ENCODE results near the gene CHMP4A.

The CHMP4A gene, protein sequence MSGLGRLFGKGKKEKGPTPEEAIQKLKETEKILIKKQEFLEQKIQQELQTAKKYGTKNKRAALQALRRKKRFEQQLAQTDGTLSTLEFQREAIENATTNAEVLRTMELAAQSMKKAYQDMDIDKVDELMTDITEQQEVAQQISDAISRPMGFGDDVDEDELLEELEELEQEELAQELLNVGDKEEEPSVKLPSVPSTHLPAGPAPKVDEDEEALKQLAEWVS

DNA sequence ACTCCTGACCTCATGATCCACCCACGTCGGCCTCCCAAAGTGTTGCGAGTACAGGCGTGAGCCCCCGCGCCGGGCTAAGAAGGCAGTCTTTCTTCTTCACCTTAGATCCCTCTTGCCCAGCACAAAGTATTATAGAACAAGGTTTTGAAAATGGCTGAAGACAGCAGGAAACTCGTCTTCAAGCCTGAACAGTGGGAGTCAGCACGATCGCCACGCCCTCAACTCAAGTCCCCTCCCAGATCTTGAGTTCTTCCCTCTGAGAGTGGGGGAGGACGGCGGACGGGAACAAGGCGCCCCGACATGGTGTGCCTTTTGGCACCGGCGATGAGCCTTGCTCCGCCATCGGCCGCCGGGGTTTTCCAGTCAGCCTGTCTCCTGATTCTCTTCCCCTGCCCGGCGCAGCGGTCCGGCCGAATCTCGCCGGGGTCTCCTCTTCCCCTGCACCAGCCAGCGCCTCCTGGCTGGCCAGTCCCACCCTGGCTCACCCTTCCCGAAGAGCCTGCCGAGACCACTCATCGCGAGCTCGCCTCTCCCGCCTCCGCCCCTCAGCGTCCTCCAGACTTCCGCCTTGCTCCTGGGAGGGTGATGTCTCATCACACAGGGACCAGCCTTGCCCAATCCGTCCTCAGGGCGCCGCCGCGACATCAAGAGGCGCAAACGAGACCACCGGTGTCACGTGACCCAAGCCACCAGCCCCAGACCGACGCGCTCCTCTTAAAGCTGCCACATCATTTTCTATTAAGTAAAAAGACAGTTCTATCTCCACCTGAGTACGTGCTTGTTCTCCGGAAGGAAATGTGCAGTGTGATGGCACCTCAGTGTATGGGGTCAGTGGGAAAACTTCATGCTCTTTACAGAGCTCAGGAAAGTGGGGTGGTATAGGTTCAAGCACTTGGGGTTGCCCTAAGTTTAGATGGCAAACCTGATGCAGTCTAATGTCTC, at the start of gene CHMP4A:
TSS of gene CHMP4A (minus strand) at position 565 of the 942 bp plus-strand sequence. CDS start at position 516, 49 bp downstream.
- intact Hi-C loops (cut with DNase I), result no loop called here
- peak; percentile 87 to 97 (median 94) for DNase-seq

DNA sequence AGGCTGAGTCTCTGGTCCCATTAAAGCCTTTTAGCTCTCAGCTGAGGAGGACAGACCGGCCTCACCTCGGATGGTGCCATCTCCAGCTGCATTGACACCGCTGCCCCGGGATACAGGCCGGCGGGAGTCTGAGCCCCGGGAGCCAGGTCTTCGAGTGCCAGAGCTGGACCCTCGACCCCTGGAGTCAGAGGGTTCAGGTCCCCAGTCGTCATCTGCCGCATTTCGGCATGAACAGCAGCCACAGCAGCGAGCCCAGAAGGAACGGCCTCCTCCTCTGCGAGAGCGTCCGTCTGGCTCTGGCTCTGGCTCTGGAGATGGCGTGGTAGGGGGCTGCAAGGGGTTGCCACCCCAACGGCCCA, 48.7 kb upstream of the CHMP4A start:
- DNase-seq, result no peak
- intact Hi-C loops (cut with DNase I), result no loop called here

- DNase-seq, result no peak
Measured at GRCh38 chr14:24261256-24261968, 48.1 kb upstream of the CHMP4A start.

GRCh38 chr14:24260780-24261157, 47.5 kb upstream of the CHMP4A start:
- no peak for DNase-seq
- intact Hi-C loops (cut with DNase I), result no loop called here

More at GRCh38 chr14:24261256-24261968, 48.1 kb upstream of the CHMP4A start:
- intact Hi-C loops (cut with DNase I), result no loop called here

- DNase-seq, result no peak
- intact Hi-C loops (cut with DNase I), result no loop called here
Measured at GRCh38 chr14:24260026-24260779, 46.9 kb upstream of the CHMP4A start.

GRCh38 chr14:24259282-24260025, 46.2 kb upstream of the CHMP4A start:
- intact Hi-C loops (cut with DNase I), result no loop called here
- no peak for DNase-seq

GRCh38 chr14:24258548-24259265, 45.4 kb upstream of the CHMP4A start:
- DNase-seq, result no peak
- intact Hi-C loops (cut with DNase I), result no loop called here

- no peak for DNase-seq
- intact Hi-C loops (cut with DNase I), result no loop called here
Measured at GRCh38 chr14:24258119-24258518, 44.8 kb upstream of the CHMP4A start.

- intact Hi-C loops (cut with DNase I), result no loop called here
- no peak for DNase-seq
Measured at GRCh38 chr14:24256960-24257359, 43.7 kb upstream of the CHMP4A start.

GRCh38 chr14:24255931-24256711, 42.8 kb upstream of the CHMP4A start:
- intact Hi-C loops (cut with DNase I), result no loop called here
- no peak for DNase-seq

DNA sequence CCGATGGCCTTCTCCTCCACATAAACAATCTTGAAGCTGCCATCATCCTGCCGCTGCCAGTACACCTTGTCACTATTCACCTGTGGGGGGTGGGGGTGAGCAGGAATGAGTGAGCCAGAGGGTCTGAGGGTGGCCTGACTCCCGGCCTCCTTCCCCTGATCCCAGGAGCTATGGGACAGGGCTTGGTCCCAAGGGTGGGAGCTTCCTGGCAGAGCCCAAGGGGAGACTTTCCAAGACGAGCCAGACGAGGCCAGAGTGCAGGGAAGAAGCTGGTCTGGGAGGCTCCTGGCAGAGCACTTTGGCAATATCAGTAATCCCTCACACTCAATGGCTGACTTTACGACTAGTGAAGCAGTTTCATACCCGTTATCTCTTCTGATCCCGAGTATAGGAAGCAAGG, 42.1 kb upstream of the CHMP4A start:
- DNase-seq, result no peak
- intact Hi-C loops (cut with DNase I), result no loop called here

DNA sequence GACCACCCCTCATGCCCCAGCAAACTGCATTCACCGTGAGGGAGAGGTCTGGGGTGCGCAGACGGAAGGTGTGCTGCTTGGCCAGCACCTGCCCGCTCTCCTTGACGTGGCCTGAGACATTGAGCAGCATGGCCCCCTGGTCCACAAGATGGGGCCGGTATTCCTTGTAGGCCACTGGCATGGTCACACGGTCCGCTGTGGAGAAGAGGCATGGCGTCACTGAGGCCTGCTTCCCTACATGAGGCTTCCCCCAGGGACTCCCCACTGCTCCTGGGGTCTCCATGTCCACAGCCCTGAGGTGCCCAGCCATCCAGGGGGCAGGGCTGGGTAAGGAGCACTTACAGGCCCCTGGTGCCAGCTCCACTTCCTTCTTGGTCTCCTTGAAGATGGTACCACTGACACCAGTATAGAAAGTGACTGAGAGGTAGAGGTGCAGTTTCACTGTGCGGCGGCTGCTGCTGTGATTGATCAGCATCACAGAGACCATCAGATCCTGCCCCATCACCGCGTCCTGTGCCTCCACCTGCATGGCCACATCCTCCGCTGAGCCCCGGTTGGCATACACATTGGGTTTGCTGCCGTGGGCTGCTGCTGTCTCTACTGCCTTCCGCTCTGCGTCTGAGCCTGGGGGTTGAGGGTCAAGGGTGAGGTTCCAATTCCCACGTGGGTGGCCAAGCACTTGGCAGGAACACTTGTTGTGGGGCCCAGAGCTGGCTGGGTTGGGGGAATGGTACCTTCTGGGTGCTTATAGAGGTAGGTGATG, 41.5 kb upstream of the CHMP4A start:
- intact Hi-C loops (cut with DNase I), result no loop called here
- no peak for DNase-seq

DNA sequence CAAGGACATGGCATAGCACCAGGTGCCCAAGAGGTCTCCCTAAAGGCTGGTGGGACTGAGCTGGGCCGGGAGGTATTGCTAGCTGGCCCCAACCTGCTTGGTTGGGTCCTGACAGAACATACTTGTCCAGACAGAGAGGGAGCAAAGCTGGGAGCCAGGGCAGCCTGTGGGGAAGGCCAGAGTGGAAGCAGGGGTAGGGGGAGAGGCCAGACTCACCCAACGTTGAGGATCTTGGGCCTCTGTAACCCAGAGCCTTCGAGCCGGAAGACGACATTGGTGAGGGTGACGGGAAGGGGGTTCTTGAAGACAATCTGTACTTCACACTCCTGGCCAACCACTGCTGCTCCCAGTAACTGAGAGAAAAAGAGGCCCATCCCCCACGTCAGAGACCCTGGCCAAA, 40.6 kb upstream of the CHMP4A start:
- DNase-seq, result no peak
- intact Hi-C loops (cut with DNase I), result no loop called here

- DNase-seq, result no peak
- intact Hi-C loops (cut with DNase I), result no loop called here
Measured at GRCh38 chr14:24252289-24253124, 39.2 kb upstream of the CHMP4A start.

DNA sequence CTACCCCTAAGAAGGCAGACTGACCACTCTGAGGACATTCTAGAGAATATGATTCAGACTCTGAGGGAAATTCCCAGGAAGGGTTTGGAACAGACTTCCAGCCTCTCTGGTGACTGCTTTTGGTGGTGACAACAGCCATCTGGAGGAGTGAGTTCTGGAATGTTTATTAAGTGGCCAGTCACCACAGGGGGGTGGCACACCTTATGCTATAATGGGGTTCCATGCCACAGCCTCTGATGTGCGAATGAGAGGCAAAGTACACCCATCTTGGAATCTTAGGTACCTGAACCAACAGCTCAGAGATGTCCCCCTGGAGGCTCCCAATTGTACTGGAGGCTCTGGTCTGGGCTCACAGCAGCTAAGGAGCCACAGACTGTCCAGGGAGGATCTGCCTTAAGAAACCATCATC, 38.6 kb upstream of the CHMP4A start:
- no peak for DNase-seq
- intact Hi-C loops (cut with DNase I), result no loop called here

- intact Hi-C loops (cut with DNase I), result no loop called here
- no peak for DNase-seq
Measured at GRCh38 chr14:24250354-24250753, 37.1 kb upstream of the CHMP4A start.

Data from head of caudate nucleus (tissue), 42 donors.